ENCODE measurements around the gene MFSD2B. TPM values are rescaled to one million over a fixed set of nuclear protein-coding genes. Genes with fewer than 3 reads are reported as not detected.

MFSD2B gene
- total RNA-seq, 1 experiment from 2014 or later: 0.48 TPM

GRCh38 chr2:23994567-23994966 lies 15.3 kb upstream of the MFSD2B start:
- ChIA-PET CTCF (no interaction called here), POLR2A (no interaction called here)
- Histone ChIP-seq H3K4me3 (ENCODE audit: low read depth, low read length) (no peak overlapping the region), H3K9me3 (no peaks in the 10 kb centered on the region), H3K36me3 (ENCODE audit: control insufficient read depth, insufficient read depth, low read length) (no peaks in the 10 kb centered on the region), H3K27me3 (replicated peaks; ENCODE audit: control insufficient read depth, insufficient read depth, low read length) (no peaks in the 10 kb centered on the region), H3K4me1 (no peaks in the 10 kb centered on the region)
- H3K4me3 Mint-ChIP-seq (ENCODE audit: unreplicated experiment): no peak overlapping the region
- TF ChIP-seq, protein P1, sequence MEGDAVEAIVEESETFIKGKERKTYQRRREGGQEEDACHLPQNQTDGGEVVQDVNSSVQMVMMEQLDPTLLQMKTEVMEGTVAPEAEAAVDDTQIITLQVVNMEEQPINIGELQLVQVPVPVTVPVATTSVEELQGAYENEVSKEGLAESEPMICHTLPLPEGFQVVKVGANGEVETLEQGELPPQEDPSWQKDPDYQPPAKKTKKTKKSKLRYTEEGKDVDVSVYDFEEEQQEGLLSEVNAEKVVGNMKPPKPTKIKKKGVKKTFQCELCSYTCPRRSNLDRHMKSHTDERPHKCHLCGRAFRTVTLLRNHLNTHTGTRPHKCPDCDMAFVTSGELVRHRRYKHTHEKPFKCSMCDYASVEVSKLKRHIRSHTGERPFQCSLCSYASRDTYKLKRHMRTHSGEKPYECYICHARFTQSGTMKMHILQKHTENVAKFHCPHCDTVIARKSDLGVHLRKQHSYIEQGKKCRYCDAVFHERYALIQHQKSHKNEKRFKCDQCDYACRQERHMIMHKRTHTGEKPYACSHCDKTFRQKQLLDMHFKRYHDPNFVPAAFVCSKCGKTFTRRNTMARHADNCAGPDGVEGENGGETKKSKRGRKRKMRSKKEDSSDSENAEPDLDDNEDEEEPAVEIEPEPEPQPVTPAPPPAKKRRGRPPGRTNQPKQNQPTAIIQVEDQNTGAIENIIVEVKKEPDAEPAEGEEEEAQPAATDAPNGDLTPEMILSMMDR (IDR thresholded peaks at IDR 0.05; ENCODE audit: insufficient read depth in 1 of 2, low read depth in 1 of 2, low read length in 1 of 2, severe bottlenecking in 1 of 2, unreplicated experiment in 1 of 2): no peak
- H3K4me1 Mint-ChIP-seq (ENCODE audit: low read depth, unreplicated experiment): peaks cover 8% of the 10 kb centered on the region
- H3K27me3 Mint-ChIP-seq (ENCODE audit: insufficient read depth, unreplicated experiment): no peaks in the 10 kb centered on the region
- BruUV-seq (replicated peaks): no TSS peak
- DNase-seq: no peak
- intact Hi-C loops (cut with micrococcal nuclease; ENCODE audit: unreplicated experiment): no loop called here
- no peak overlapping the region for H3K27ac Mint-ChIP-seq (ENCODE audit: unreplicated experiment)
- no peaks in the 10 kb centered on the region for H3K9me3 Mint-ChIP-seq (ENCODE audit: unreplicated experiment)
- peaks cover 26% of the 10 kb centered on the region for H3K36me3 Mint-ChIP-seq (ENCODE audit: insufficient read depth, unreplicated experiment)

DNA sequence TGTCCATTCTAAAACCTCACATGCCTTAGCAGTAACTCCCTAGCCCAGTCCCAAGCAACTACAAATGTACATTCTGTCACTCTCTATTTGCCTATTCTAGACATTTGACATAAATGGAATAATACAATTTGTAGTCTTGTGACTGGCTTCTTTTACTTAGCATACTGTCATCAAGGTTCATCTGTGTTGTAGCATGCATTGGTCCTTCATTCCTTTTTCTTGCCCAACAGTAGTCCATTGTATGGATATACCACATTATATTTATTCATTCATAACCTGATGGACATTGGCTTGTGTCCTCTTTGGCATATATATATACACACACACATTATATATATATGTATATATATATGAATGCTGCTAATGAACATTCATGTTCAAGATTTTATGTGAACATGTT lies 2.2 kb upstream of the MFSD2B start:
- peaks cover 11% of the 10 kb centered on the region for H3K4me1 Mint-ChIP-seq (ENCODE audit: low read depth, unreplicated experiment)
- CTCF ChIA-PET: no interaction called here
- no peaks in the 10 kb centered on the region for H3K27me3 Mint-ChIP-seq (ENCODE audit: insufficient read depth, unreplicated experiment)
- no peaks in the 10 kb centered on the region for H3K9me3 Mint-ChIP-seq (ENCODE audit: unreplicated experiment)
- TF ChIP-seq, protein P1 (IDR thresholded peaks at IDR 0.05; ENCODE audit: insufficient read depth in 1 of 2, low read depth in 1 of 2, low read length in 1 of 2, severe bottlenecking in 1 of 2, unreplicated experiment in 1 of 2): no peak
- DNase-seq: no peak
- Histone ChIP-seq H3K9me3 (no peaks in the 10 kb centered on the region), H3K36me3 (ENCODE audit: control insufficient read depth, insufficient read depth, low read length) (no peaks in the 10 kb centered on the region), H3K4me3 (ENCODE audit: low read depth, low read length) (no peak overlapping the region), H3K27me3 (replicated peaks; ENCODE audit: control insufficient read depth, insufficient read depth, low read length) (no peaks in the 10 kb centered on the region), H3K4me1 (no peaks in the 10 kb centered on the region)
- no peaks in the 10 kb centered on the region for H3K36me3 Mint-ChIP-seq (ENCODE audit: insufficient read depth, unreplicated experiment)
- no peak overlapping the region for H3K27ac Mint-ChIP-seq (ENCODE audit: unreplicated experiment)
- no TSS peak for BruUV-seq (replicated peaks)
- intact Hi-C loops (cut with micrococcal nuclease; ENCODE audit: unreplicated experiment): no loop called here
- POLR2A ChIA-PET: no interaction called here
- H3K4me3 Mint-ChIP-seq (ENCODE audit: unreplicated experiment): no peak overlapping the region

DNA sequence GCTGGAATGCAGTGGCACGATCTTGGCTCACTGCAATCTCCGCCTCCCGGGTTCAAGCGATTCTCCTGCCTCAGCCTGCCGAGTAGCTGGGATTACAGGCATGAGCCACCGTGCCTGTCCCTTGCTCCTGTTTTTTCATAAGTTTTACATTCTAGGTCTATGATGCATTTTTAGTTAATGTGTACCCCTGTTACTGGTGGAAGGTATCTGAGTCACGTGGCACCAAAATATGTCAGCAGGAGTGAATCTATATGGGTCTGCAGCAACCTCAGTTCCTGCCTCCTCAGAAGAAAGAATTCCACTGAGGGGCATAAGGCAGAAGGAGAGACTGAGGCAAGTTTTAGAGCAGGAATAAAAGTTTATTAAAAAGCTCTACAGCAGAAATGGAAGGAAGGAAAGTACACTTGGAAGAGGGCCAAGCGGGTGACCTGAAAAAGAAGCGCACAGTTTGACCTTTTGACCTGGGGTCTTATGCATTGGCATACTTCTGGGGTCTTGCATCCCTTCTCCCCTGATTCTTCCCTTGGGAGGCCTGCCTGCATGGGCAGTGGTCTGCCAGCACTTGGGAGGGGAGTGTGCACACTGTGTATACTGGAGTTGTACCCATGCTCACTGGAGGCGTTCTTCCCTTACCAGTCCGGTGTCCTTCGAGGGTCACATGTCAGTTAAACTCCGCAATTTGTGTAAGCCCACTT lies 1.1 kb upstream of the MFSD2B start:
- Mint-ChIP-seq H3K27ac (ENCODE audit: unreplicated experiment) (no peak overlapping the region), H3K36me3 (ENCODE audit: insufficient read depth, unreplicated experiment) (no peaks in the 10 kb centered on the region), H3K4me1 (ENCODE audit: low read depth, unreplicated experiment) (peaks cover 14% of the 10 kb centered on the region), H3K9me3 (ENCODE audit: unreplicated experiment) (no peaks in the 10 kb centered on the region), H3K27me3 (ENCODE audit: insufficient read depth, unreplicated experiment) (no peaks in the 10 kb centered on the region), H3K4me3 (ENCODE audit: unreplicated experiment) (peak overlapping the region; percentile 63)
- Histone ChIP-seq H3K4me1 (no peaks in the 10 kb centered on the region), H3K9me3 (no peaks in the 10 kb centered on the region), H3K4me3 (ENCODE audit: low read depth, low read length) (no peak overlapping the region), H3K36me3 (ENCODE audit: control insufficient read depth, insufficient read depth, low read length) (no peaks in the 10 kb centered on the region), H3K27me3 (replicated peaks; ENCODE audit: control insufficient read depth, insufficient read depth, low read length) (no peaks in the 10 kb centered on the region)
- DNase-seq: no peak
- no TSS peak for BruUV-seq (replicated peaks)
- intact Hi-C loops (cut with micrococcal nuclease; ENCODE audit: unreplicated experiment): no loop called here
- POLR2A ChIA-PET: no interaction called here
- CTCF ChIA-PET: interaction anchor here (1.2 kb wide), 1 partner anchor 76 kb away, joined by 4 read pairs; the partner anchor contains the start of gene TP53I3
- TF ChIP-seq, protein P1 (IDR thresholded peaks at IDR 0.05; ENCODE audit: insufficient read depth in 1 of 2, low read depth in 1 of 2, low read length in 1 of 2, severe bottlenecking in 1 of 2, unreplicated experiment in 1 of 2): no peak

Measured in Caco-2 (cell line).